B cell (primary cell): Measurements from ENCODE around the gene RERE. TPM values are rescaled to one million over a fixed set of nuclear protein-coding genes. Genes with fewer than 3 reads are reported as not detected.

ENCODE experiments used
- ATAC-seq: fragments of 200-7000 bp; cut with Tn5 transposase; one replicate; pipeline ENCODE4 v1.10.0; 2021; ENCODE audit warnings: low read depth, mild to moderate bottlenecking, moderate number of reproducible peaks, moderate library complexity
- CTCF ChIA-PET: fragments of 350-600 bp; sonication (Branson Sonifier 250); formaldehyde crosslinking; loops from one replicate; lab custom pipeline; 2021; ENCODE audit warnings: antibody characterized with exemption, inconsistent platforms; lab: Charles Lee
- POLR2A ChIA-PET: fragments of 350-600 bp; sonication (Branson Sonifier 250); formaldehyde crosslinking; loops from one replicate; lab custom pipeline; 2021; ENCODE audit warnings: antibody characterized with exemption; lab: Charles Lee
- DNase-seq: peaks from one replicate; pipeline ENCODE4 v3.0.0; 2013
- H2AFZ ChIP-seq: 2 replicates; pipeline ENCODE4 v1.6.1; 2012; ENCODE audit warnings: mild to moderate bottlenecking, low read depth, low read length; ENCODE audit not compliant: insufficient read depth, poor library complexity, severe bottlenecking
- H3K27ac ChIP-seq, 2 donors: 1 replicate in 1 of 2; 2 replicates in 1 of 2; pipeline ENCODE4 v1.5.1; 2012 to 2013; ENCODE audit warnings: low read length in 2 of 2, mild to moderate bottlenecking in 2 of 2, moderate library complexity in 1 of 2
- H3K27me3 ChIP-seq, 4 experiments: fragments of 200-600 bp in 1 of 4; sonication (generic) in 1 of 4; replicated peaks in 1 of 4; 1 replicate in 2 of 4; 2 replicates in 2 of 4; pipeline versions ENCODE4 v1.6.1 to v1.7.0; 2013 to 2016; ENCODE audit warnings: low read length in 3 of 4, mild to moderate bottlenecking in 2 of 4, mixed read lengths in 1 of 4, moderate library complexity in 1 of 4; ENCODE audit not compliant: insufficient read depth in 4 of 4, control insufficient read depth in 3 of 4; ENCODE audit errors: control extremely low read depth in 1 of 4
- H3K36me3 ChIP-seq, 2 experiments: replicated peaks in 1 of 2; 1 replicate in 1 of 2; 2 replicates in 1 of 2; pipeline versions ENCODE4 v1.6.1 to v1.7.1; 2013; ENCODE audit warnings: low read length in 1 of 2; ENCODE audit not compliant: insufficient read depth in 2 of 2, control insufficient read depth in 1 of 2; ENCODE audit errors: control extremely low read depth in 1 of 2, extremely low read depth in 1 of 2
- H3K4me1 ChIP-seq, 2 donors: fragments of 200-600 bp in 1 of 2; sonication (generic) in 1 of 2; 1 replicate in 1 of 2; 2 replicates in 1 of 2; pipeline versions ENCODE4 v1.5.1 to v1.6.1; 2013 to 2017; ENCODE audit warnings: low read length in 2 of 2; ENCODE audit not compliant: control insufficient read depth in 2 of 2, insufficient read depth in 2 of 2
- H3K4me2 ChIP-seq: replicated peaks from 2 replicates; pipeline ENCODE3; 2012; ENCODE audit warnings: mild to moderate bottlenecking, low read depth, low read length; ENCODE audit not compliant: poor library complexity, severe bottlenecking
- H3K4me3 ChIP-seq, 5 experiments: fragments of 200-600 bp in 1 of 5; sonication (generic) in 1 of 5; 1 replicate in 3 of 5; 2 replicates in 2 of 5; pipeline versions ENCODE4 v1.5.1 to v1.7.0; 2011 to 2016; ENCODE audit warnings: low read length in 4 of 5, mild to moderate bottlenecking in 4 of 5, low read depth in 2 of 5, control low read depth in 1 of 5, moderate library complexity in 1 of 5; ENCODE audit not compliant: insufficient read depth in 1 of 5; ENCODE audit errors: control extremely low read depth in 1 of 5, extremely low read depth in 1 of 5
- H3K79me2 ChIP-seq: fragments of 200-600 bp; sonication (generic); one replicate; pipeline ENCODE4 v1.6.0; 2016; ENCODE audit warnings: low read length; ENCODE audit not compliant: control insufficient read depth, insufficient read depth
- H3K9ac ChIP-seq: fragments of 200-600 bp; sonication (generic); 2 replicates; pipeline ENCODE4 v1.6.1; 2017; ENCODE audit warnings: mild to moderate bottlenecking, low read length, moderate library complexity
- H3K9me3 ChIP-seq, 3 donors: one replicate each; pipeline versions ENCODE4 v1.6.1 to v1.7.1; 2013; ENCODE audit warnings: low read length in 2 of 3; ENCODE audit not compliant: control insufficient read depth in 2 of 3, insufficient read depth in 1 of 3; ENCODE audit errors: control extremely low read depth in 1 of 3
- H4K20me1 ChIP-seq: 2 replicates; pipeline ENCODE4 v1.6.0; 2012; ENCODE audit warnings: mild to moderate bottlenecking, low read length; ENCODE audit not compliant: insufficient read depth, control insufficient read depth, poor library complexity, severe bottlenecking
- H3K27ac Mint-ChIP-seq: one replicate; pipeline ENCODE4 v1.8.0; 2021; ENCODE audit warnings: mixed read lengths
- H3K27me3 Mint-ChIP-seq: one replicate; pipeline ENCODE4 v1.8.0; 2021; ENCODE audit warnings: mixed read lengths
- H3K4me1 Mint-ChIP-seq: one replicate; pipeline ENCODE4 v1.8.0; 2021; ENCODE audit warnings: mixed read lengths
- H3K4me3 Mint-ChIP-seq: one replicate; pipeline ENCODE4 v1.8.0; 2021; ENCODE audit warnings: mixed read lengths
- H3K9me3 Mint-ChIP-seq: one replicate; pipeline ENCODE4 v1.8.0; 2022; ENCODE audit warnings: mixed read lengths; ENCODE audit not compliant: insufficient read depth
- EZH2 ChIP-seq: IDR thresholded peaks from 2 replicates; pipeline ENCODE4 v1.6.1; 2012; ENCODE audit warnings: borderline replicate concordance, low read depth, mild to moderate bottlenecking, moderate library complexity, low read length; ENCODE audit not compliant: insufficient read depth, poor library complexity, severe bottlenecking
- WGBS: methylation state at CpG from one replicate; pipeline ENCODE4 v1.1.5; 2013; ENCODE audit warnings: missing lambda C conversion rate; ENCODE audit not compliant: insufficient coverage; 5-methylcytosine and 5-hydroxymethylcytosine counted together
- intact Hi-C: fragments of 100-400 bp; cut with micrococcal nuclease; formaldehyde crosslinking; loops from one replicate; pipeline ENCODE4 v1.10.0; 2022
- polyA plus RNA-seq: library from polyadenylated mRNA; depleted of rRNA; stranded (reverse); fragments of >200 nt; gene quantifications from 2 replicates; pipeline ENCODE4 v1.2.3, GENCODE V29; 2012
- total RNA-seq, 2 donors: library from RNA; stranded (reverse); fragments of 120-200 nt in 1 of 2; gene quantifications; 1 replicate in 1 of 2; 2 replicates in 1 of 2; pipeline versions ENCODE4 v1.2.3 to v1.2.4, GENCODE V29; 2013 to 2022
- TF ChIP-seq, protein P1 (sequence below): fragments of 200-600 bp; IDR thresholded peaks from one replicate; pipeline ENCODE4 v1.8.0; 2022; ENCODE audit warnings: antibody characterized with exemption, mild to moderate bottlenecking

RERE gene
- total and polyA plus RNA-seq, 2 donors (not counting 1 experiment from before 2014, with no cell fraction given) = 27.3 to 132 TPM

DNA sequence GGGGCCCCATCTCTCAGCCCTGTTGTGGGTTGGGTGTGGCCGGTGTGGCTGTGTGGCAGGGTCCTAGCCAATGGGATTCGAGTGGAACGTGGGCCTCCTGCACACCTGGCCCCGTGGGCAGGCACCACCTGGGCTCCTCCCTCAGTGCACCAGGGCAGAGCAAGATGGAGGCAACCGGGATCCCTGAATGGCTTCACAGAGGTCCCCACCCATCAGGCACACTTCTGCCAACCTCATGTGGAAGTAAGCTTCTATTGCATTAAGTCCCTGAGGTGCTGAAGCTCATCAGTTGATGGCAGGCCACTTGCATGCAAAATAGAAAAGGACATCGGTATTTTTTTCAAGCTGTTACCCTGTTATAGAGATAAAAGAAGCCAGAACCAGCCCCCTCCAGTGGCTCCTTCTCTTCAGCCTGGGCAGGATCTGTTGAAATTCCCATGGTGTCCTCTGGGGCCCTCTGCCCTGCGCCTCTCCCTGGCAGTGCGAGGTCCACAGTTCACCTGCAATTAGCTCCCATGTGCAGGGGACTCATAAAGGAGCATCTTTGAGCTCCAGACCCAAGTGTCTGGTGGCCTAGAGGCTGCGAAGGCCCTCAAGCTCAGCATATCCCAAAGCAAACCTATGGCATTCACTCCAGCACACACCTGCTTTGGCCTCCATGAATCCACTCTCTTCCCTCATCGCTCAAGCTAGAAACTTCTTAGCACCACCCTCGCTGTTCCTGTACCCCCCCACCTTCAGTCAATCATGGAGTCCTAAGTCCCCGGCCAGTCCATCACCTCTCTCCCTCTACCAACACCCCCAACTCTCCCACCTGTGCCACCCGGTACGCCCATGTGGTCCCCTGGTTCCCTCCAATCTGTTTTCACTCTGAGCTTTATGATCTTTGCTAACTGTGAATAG, 501.6 kb downstream of the RERE start:
- Mint-ChIP-seq H3K4me3 (peak overlapping the region; percentile 32), H3K4me1 (peaks cover 11% of the 10 kb centered on the region), H3K27ac (no peak overlapping the region), H3K27me3 (peaks cover 42% of the 10 kb centered on the region), H3K9me3 (peaks cover 2% of the 10 kb centered on the region)
- Histone ChIP-seq H3K4me2 (no peak overlapping the region), H3K27ac (no peak overlapping the region), H3K36me3 (no peaks in the 10 kb centered on the region), H2AFZ (no peak overlapping the region), H4K20me1 (no peaks in the 10 kb centered on the region), H3K4me3 (no peak overlapping the region), H3K9ac (no peak overlapping the region), H3K27me3 (peaks cover 0 to 57% (median 19%) of the 10 kb centered on the region in 4 experiments), H3K4me1 (peaks cover 11 to 14% of the 10 kb centered on the region in 2 donors), H3K9me3 (peaks cover 0 to 10% (median 0%) of the 10 kb centered on the region in 3 donors), H3K79me2 (no peaks in the 10 kb centered on the region)
- intact Hi-C loops = no loop called here
- no peak for DNase-seq
- no peak for ATAC-seq
- POLR2A ChIA-PET = no interaction called here
- 81% methylated on average over 12 of the region's 14 CpGs for WGBS
- TF ChIP-seq, protein P1, sequence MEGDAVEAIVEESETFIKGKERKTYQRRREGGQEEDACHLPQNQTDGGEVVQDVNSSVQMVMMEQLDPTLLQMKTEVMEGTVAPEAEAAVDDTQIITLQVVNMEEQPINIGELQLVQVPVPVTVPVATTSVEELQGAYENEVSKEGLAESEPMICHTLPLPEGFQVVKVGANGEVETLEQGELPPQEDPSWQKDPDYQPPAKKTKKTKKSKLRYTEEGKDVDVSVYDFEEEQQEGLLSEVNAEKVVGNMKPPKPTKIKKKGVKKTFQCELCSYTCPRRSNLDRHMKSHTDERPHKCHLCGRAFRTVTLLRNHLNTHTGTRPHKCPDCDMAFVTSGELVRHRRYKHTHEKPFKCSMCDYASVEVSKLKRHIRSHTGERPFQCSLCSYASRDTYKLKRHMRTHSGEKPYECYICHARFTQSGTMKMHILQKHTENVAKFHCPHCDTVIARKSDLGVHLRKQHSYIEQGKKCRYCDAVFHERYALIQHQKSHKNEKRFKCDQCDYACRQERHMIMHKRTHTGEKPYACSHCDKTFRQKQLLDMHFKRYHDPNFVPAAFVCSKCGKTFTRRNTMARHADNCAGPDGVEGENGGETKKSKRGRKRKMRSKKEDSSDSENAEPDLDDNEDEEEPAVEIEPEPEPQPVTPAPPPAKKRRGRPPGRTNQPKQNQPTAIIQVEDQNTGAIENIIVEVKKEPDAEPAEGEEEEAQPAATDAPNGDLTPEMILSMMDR = no peak
- no peak for TF ChIP-seq EZH2
- CTCF ChIA-PET = interaction anchor here (0.8 to 3.1 kb wide), 2 partner anchors 33 to 301 kb away, joined by 5 to 13 read pairs; no protein-coding TSS in a partner anchor
